DMS 273 treated with DMSO at 0.1 percent for 48 hours (cell line): ENCODE results near the gene TNFAIP8L3.
"Not testable (repeated sequence)": the region's sequence is repeated elsewhere in the genome, so short reads cannot be mapped to it uniquely, and the experiment has no call there.

ENCODE experiments used
- DNase-seq: peaks from one replicate; lab custom pipeline; 2025; lab: John Stamatoyannopoulos, UW

The TNFAIP8L3 gene

DNA sequence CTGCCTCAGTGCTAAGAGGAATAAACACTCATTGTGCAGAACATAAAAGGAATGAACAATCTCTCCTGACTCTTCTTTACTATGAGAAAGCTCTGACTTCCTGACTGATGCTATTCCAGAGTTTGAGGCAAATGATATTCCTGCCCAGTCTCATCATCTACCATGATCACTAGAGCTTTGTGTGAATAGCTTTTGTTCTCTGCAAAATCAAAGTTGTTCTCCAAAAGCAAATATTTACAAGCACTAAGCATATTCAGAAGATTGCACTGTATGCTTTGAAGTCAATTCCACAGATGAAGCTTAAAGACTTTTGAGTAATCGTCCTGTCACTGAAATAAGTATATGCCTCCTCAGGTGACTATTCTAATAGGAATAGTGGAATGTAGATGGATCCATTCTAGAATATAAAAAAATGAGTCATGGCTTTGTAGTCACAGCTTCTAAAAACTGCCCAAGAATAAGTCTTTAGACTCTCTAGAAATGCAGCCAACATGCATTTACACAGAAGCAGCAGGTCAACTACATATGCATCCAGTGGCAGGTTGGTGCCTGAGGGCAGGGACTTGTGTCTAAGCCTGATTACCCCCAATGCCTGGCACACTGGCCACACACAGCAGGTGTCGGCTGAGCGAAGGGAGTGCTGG lies 34.6 kb downstream of the TNFAIP8L3 start:
- no peak for DNase-seq

GRCh38 chr15:51054535-51054934 lies 40.2 kb downstream of the TNFAIP8L3 start:
- no peak for DNase-seq

DNA sequence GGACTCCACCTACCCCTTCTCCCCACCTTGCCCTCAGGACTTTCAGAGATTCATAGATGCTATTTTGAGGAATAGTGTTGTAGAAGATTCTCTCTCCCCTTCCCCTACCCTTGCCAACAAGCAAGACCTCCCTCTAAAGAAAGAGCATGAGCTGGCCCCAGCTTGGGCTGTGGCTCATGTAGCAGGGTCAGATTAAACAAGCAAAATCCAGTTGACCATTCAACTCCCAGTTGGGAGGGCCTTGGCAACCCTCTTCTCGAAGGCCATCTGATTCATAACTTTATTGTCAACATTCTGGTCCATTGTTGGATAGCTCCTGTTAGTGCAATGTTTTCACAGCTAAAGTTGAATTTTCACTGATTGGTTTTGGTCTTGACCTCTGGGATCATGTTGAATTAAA lies 41.1 kb downstream of the TNFAIP8L3 start:
- DNase-seq = no peak

DNA sequence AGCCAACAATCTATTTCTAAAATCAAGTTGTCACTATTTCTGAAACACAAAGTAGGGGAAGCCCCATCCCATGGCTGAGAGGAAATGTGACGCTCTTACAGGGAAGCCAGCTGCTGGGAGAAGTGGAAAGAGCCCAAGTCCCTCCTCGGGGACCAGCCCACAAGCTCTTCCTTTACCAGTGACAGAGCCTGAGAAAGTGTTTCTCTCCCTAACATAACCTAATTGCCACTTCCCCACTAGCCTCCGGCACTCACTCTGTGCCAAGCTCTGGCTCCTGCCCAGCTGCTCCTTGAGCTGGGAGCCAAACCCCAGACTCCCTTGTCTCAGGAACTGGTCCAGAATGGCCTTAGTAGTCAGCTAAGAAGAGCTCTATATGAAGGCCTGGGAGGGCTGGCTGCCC lies 42.9 kb downstream of the TNFAIP8L3 start:
- DNase-seq = no peak

- DNase-seq = no peak
These were observed 45.6 kb downstream of the TNFAIP8L3 start for GRCh38 chr15:51049081-51049480.

GRCh38 chr15:51048308-51048707 lies 46.4 kb downstream of the TNFAIP8L3 start:
- DNase-seq = no peak

DNA sequence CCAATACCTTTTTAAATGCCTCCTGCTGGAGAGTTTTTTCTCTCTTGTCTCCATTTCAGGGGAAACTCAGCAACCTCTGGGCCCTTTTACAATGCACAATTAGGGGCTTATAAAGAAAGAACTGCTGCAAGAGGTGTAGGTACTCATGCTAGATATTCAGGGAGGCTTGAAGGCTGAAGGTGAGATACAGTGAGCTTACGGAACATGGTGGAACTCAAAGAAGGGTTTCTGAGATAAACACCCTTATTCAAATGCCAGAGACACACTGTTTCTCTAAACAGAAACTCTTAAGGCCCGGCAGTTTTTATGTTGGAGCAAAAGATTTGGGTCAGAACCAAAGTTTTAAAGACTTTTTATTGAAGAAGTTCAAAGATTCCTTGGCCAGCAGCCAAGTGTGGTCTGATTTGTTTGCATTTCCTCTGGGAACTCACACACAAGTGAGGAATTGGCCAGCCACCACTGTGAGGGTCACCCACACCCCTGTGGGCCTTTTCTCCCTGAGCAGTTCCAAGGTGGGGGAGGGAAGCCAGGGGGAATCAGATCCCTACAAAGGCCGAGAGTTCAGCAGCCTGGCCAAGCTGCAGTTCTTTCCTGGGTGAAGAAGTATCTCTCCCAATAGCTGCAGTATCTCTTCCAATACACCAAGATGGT lies 47.8 kb downstream of the TNFAIP8L3 start:
- no peak for DNase-seq

- no peak for DNase-seq
These were observed 48.7 kb downstream of the TNFAIP8L3 start for GRCh38 chr15:51046016-51046415.

- no peak for DNase-seq
These were observed 50.5 kb downstream of the TNFAIP8L3 start for GRCh38 chr15:51044037-51044727.

- DNase-seq = no peak
These were observed 55.8 kb downstream of the TNFAIP8L3 start for GRCh38 chr15:51038974-51039319.

DNA sequence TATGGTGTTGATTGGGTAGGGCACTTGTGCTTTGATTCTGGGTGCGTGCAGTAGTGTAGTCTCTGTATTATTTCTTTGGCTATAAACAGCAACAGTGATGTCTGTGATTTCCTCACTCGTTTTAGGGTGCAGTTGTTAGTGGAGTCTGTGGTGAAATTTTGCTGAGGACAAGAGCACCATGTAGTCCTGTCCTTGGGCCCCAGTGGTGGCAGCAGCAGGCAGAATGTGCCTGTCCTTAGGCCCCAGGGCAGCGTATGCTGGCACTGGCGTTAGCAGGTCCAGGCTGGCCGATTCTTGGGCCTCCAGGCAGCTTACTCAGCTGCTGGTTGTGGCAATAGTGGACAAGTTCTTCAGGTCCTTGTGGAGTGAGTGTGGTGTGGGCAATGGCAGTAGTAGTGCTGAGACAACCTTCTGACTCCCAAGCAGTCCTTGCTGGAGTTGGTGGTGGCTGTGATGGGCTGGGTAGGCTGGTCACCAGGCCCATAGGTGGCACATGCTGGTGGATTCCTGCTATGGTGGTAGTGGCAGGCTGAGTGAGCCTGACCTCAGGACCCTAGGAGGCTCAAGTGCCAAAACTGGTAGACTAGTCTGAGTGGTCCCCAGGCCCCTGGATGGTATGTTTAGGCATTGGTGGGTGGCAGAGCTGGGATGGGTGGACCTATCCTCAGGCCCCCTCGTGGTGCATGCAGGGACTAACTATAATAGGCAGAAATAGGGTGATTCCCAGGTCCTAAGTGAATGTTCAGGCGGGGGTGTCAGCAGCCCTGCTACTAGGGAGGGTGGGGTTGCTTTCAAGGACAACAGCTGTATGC lies 56.3 kb downstream of the TNFAIP8L3 start:
- DNase-seq = no peak

- not testable (repeated sequence) for DNase-seq
These were observed 57.2 kb downstream of the TNFAIP8L3 start for GRCh38 chr15:51037474-51037873.

DNA sequence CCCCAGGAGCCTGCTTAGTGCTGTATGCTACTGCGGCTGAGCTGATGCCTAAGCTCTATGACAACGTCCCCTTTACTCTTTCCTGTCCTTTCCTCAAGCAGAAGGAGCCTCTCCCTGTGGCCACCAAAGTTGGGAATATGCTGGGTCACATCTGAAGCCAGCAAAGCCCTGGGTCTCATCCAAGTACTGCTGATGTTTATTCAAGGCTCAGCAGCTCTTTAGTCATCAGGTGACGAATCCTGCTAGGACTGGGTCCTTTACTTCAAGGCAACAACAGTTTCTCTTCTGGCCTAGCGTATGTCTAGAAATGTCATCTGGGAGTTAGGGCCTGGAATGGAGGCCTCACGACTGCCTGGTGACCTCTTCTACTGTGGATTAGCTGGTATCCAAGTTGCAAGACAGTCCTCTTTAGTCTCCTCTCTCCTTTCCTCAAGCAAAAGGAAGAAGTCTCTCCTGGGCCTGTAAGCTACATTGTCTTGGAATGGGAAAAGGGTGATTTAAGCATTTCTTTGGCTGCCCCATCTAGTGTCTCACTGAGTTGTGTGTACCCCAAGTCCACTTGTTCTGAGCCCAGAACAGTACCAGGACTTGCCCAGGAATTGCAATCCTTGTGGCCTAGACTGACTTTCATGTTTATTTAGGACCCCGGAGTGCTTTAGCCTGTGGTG lies 63.9 kb downstream of the TNFAIP8L3 start:
- no peak for DNase-seq

DNA sequence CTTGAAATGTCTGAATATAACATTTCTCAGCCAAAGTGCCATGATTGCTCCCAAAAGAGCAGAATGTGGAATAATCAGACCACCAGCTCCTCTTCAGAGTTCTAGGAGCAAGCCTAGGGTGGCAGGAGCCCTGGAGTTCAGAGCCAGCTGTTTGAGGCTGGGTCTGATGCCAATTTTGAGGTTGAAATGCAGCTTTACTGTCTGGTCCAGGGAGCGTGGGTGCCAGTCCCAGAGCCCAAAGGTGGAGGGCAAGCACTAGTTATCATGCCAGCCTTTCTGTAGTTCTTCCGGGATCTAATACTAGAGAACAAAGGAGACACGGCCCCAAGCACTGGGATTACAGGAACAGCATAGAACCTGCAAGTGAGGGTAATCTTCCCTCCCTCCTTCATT lies 69.3 kb downstream of the TNFAIP8L3 start:
- DNase-seq = no peak

DNA sequence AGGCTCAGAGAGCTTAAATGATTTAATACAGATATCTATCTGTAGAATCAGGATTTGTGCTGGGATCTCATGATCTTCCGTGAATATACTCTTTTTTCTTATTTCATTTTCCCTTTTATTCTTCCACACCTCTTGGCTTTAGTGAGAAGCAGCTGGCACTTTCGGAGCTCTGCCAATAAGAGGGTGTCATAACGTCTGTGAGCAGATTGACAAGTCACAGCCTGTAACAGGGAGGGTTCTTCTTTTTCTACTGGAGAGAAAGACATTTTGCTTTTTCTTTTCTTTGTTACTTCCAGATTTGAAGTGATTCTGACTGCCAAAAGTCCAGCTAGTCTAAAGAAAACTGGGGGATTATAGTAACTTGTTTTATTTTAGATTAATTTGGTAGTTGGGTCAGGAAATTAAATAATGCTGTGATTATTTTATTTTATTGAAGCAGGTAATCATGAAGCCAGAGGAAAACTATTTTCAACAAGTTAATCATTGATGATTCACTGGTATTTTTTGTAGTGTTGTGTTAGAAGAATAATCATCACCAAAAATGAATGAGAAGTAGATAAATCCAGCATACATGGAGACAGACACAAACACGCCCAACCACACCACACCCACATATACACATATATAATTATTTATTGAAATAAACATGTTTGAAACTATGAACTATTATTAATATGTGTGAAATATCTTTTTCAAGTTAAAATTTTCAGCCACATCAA lies 69.8 kb downstream of the TNFAIP8L3 start:
- DNase-seq = peak; percentile 62

GRCh38 chr15:51023499-51023898 lies 71.2 kb downstream of the TNFAIP8L3 start:
- DNase-seq = peak; percentile 1

- DNase-seq = no peak
These were observed 72.5 kb downstream of the TNFAIP8L3 start for GRCh38 chr15:51022206-51022605.

DNA sequence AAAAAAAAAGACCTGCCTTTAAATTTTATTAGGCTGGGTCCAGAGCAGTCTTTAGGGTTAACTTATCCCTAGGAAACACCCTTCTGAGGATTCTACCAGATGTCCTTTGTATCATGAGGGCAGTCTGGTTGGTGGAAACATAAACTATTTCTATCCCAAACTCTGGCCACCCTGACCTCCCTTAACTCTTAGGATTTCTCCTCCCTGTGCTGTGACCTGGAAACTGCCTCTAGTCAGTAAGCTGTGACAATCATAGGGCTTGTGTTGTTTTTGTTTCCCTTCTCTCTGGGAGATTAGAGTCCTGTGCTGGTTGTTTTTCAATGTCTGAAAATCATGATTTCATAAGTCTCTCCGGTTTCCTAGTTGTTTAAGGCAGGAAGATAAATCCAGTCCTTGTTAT lies 78.1 kb downstream of the TNFAIP8L3 start:
- no peak for DNase-seq

DNA sequence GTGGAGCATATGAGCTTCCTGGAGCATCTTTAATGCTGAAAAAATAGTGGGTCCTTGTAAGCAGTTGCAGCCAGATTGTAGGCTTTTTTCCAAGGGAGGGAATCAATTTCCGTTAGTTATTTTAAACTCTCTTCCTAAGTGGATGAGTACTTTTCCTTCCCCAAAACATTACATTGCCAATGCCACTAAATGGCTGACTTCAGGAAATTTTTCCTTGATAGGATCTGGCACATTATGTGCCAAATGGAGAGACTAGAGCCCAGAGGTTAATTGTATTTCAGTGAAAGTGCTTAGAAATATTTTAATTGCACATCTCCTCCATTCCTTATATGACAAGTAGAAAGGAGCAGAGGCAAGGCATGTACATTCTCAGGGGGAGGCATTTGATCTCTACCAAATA lies 83.5 kb downstream of the TNFAIP8L3 start:
- DNase-seq = no peak

- no peak for DNase-seq
These were observed 87.5 kb downstream of the TNFAIP8L3 start for GRCh38 chr15:51007131-51007666.
